K562 (cell line): ENCODE data around the gene CMIP. TPM values are rescaled to one million over a fixed set of nuclear protein-coding genes. Genes with fewer than 3 reads are reported as not detected.

Experiments
- ATAC-seq: fragments of 200-7000 bp; cut with Tn5 transposase; 3 replicates; pipeline ENCODE4 v1.9.1; 2020; ENCODE audit warnings: moderate library complexity
- BruUV-seq: library from RNA; stranded (reverse); fragments of 400-500 nt; replicated peaks from 2 replicates; lab custom pipeline; 2021; lab: Mats Ljungman, UMichigan
- CTCF ChIA-PET: fragments of 300-600 bp; formaldehyde crosslinking; extraction: SDS; loops from one replicate; lab custom pipeline; 2021; ENCODE audit warnings: low intra/inter-chr PET ratio; lab: Yijun Ruan, JAX
- POLR2A ChIA-PET: fragments of 300-600, 350-650 bp; sonication (Branson Sonifier 250); formaldehyde crosslinking; extraction: SDS; loops from one replicate; lab custom pipeline; 2021; ENCODE audit warnings: antibody characterized with exemption, inconsistent platforms; lab: Yijun Ruan, JAX
- DNase-seq, 4 experiments: peaks; one replicate each; pipeline versions ENCODE4 v3.0.0 to v3.0.0-alpha.2; 2011 to 2018; ENCODE audit warnings: low spot score in 3 of 4, mixed read lengths in 3 of 4; ENCODE audit errors: extremely low read depth in 1 of 4
- FAIRE-seq: peaks from 2 replicates; lab custom pipeline; 2011; peaks lifted over from hg19 to GRCh38; lab: Jason Lieb, UNC
- H2AFZ ChIP-seq: 2 replicates; pipeline ENCODE4 v1.6.0; 2011; ENCODE audit warnings: low read depth, low read length, control low read depth, inconsistent platforms
- H3K27ac ChIP-seq: fragments of 200-600 bp; 3 replicates; pipeline ENCODE4 v1.8.0; 2011; ENCODE audit warnings: low read depth, mild to moderate bottlenecking, control low read depth, inconsistent platforms, low read length, moderate library complexity, mixed read lengths; ENCODE audit errors: extremely low read depth
- H3K27me3 ChIP-seq, 2 experiments: fragments of 300-600 bp in 1 of 2; 2 replicates in 1 of 2; 3 replicates in 1 of 2; pipeline versions ENCODE4 v1.6.0 to v1.8.0; 2011; ENCODE audit warnings: inconsistent platforms in 2 of 2, low read length in 2 of 2, mild to moderate bottlenecking in 1 of 2, mixed read lengths in 1 of 2, moderate library complexity in 1 of 2; ENCODE audit not compliant: control insufficient read depth in 2 of 2, insufficient read depth in 2 of 2
- H3K36me3 ChIP-seq: fragments of 300-600 bp; 3 replicates; pipeline ENCODE4 v1.8.0; 2011; ENCODE audit warnings: mild to moderate bottlenecking, low read length, inconsistent platforms; ENCODE audit not compliant: control insufficient read depth, insufficient read depth
- H3K4me1 ChIP-seq, 2 experiments: fragments of 200-600 bp in 1 of 2; replicated peaks in 1 of 2; 2 replicates in 1 of 2; 3 replicates in 1 of 2; pipeline versions ENCODE4 v1.5.1 to v1.8.0; 2011; ENCODE audit warnings: inconsistent platforms in 2 of 2, low read length in 2 of 2, mild to moderate bottlenecking in 1 of 2, mixed read lengths in 1 of 2, moderate library complexity in 1 of 2; ENCODE audit not compliant: control insufficient read depth in 2 of 2, insufficient read depth in 2 of 2
- H3K4me2 ChIP-seq: 2 replicates; pipeline ENCODE4 v1.6.1; 2011; ENCODE audit warnings: low read length, control low read depth, inconsistent platforms, mixed read lengths; ENCODE audit not compliant: insufficient read depth
- H3K4me3 ChIP-seq: fragments of 200-600 bp; sonication (generic), shearing (Covaris generic); 2 replicates; pipeline ENCODE4 v1.5.1; 2016; ENCODE audit warnings: control low read depth, inconsistent platforms
- H3K79me2 ChIP-seq: fragments of 200-600 bp; 3 replicates; pipeline ENCODE4 v1.8.0; 2011; ENCODE audit warnings: low read length, inconsistent platforms; ENCODE audit not compliant: control insufficient read depth, insufficient read depth
- H3K9ac ChIP-seq, 2 experiments: 2 replicates each; pipeline versions ENCODE4 v1.6.0 to v1.6.1; 2011; ENCODE audit warnings: low read depth in 2 of 2, low read length in 2 of 2, control low read depth in 1 of 2, inconsistent platforms in 1 of 2, mild to moderate bottlenecking in 1 of 2, mixed read lengths in 1 of 2; ENCODE audit not compliant: insufficient read depth in 1 of 2
- H3K9me1 ChIP-seq: one replicate; pipeline ENCODE4 v1.6.0; 2011; ENCODE audit warnings: inconsistent platforms, mild to moderate bottlenecking, low read length, moderate library complexity; ENCODE audit not compliant: control insufficient read depth, insufficient read depth
- H3K9me3 ChIP-seq: replicated peaks from 2 replicates; pipeline ENCODE4 v1.5.1; 2011; ENCODE audit warnings: low read depth, low read length, inconsistent platforms; ENCODE audit not compliant: control insufficient read depth, insufficient read depth
- H4K20me1 ChIP-seq: replicated peaks from 2 replicates; pipeline ENCODE4 v1.6.1; 2011; ENCODE audit warnings: low read length, inconsistent platforms, mixed read lengths; ENCODE audit not compliant: control insufficient read depth, insufficient read depth
- BHLHE40 ChIP-seq: IDR thresholded peaks from 2 replicates; pipeline ENCODE4 v1.6.1; 2011; ENCODE audit warnings: low read length, improper control_type of control experiment
- ELF1 ChIP-seq: fragments of 200-800 bp; sonication (Bioruptor generic); IDR thresholded peaks from 2 replicates; pipeline ENCODE4 v1.6.1; 2016; ENCODE audit warnings: missing genetic modification characterization, missing compliant biosample characterization
- HDAC6 ChIP-seq: IDR thresholded peaks from 2 replicates; pipeline ENCODE4 v1.6.1; 2012; ENCODE audit warnings: low read depth, mild to moderate bottlenecking, control low read depth, inconsistent platforms, low read length, moderate library complexity
- MAX ChIP-seq: sonication (generic); formaldehyde crosslinking; IDR thresholded peaks from 2 replicates; pipeline ENCODE4 v1.9.0; 2022; ENCODE audit warnings: mild to moderate bottlenecking, missing genetic modification reagents
- NFYB ChIP-seq: IDR thresholded peaks from 2 replicates; pipeline ENCODE4 v1.6.1; 2011; ENCODE audit warnings: mild to moderate bottlenecking, moderate library complexity; ENCODE audit not compliant: insufficient read length; ENCODE audit errors: extremely low read depth
- NONO ChIP-seq, 2 experiments: fragments of 200-400 bp in 1 of 2; fragments of 450-650 bp in 1 of 2; formaldehyde crosslinking in 1 of 2; IDR thresholded peaks; 2 replicates each; pipeline ENCODE4 v1.6.1; 2017; ENCODE audit warnings: low read depth in 2 of 2, mild to moderate bottlenecking in 2 of 2, moderate library complexity in 2 of 2, low read length in 1 of 2
- NR2C1 ChIP-seq, 2 experiments: fragments of 450-650 bp; IDR thresholded peaks; 2 replicates each; pipeline ENCODE4 v1.6.1; 2017; ENCODE audit warnings: mild to moderate bottlenecking in 2 of 2, antibody characterized with exemption in 1 of 2, inconsistent platforms in 1 of 2, missing compliant biosample characterization in 1 of 2, missing genetic modification characterization in 1 of 2
- RAD51 ChIP-seq: fragments of 450-650 bp; IDR thresholded peaks from 2 replicates; pipeline ENCODE4 v1.7.1; 2016; ENCODE audit warnings: low read depth, mild to moderate bottlenecking, borderline replicate concordance
- TFE3 ChIP-seq: fragments of 450-650 bp; formaldehyde crosslinking; IDR thresholded peaks from 2 replicates; pipeline ENCODE4 v1.4.0; 2020; ENCODE audit warnings: mild to moderate bottlenecking, mixed read lengths
- THRB ChIP-seq: fragments of 450-650 bp; formaldehyde crosslinking; conservative IDR thresholded peaks from 2 replicates; pipeline ENCODE4 v1.4.0; 2022; ENCODE audit warnings: mild to moderate bottlenecking, missing genetic modification characterization
- WGBS: fragments of 100-300 bp; shearing (Covaris generic); methylation state at CpG from one replicate; pipeline ENCODE4 v1.1.6; 2016; ENCODE audit warnings: low coverage, mixed read lengths; ENCODE audit not compliant: insufficient coverage; ENCODE audit errors: missing lambda C conversion rate; 5-methylcytosine and 5-hydroxymethylcytosine counted together
- in situ Hi-C: fragments of 300-500 bp; cut with MboI; formaldehyde crosslinking; loops from 4 replicates; pipeline ENCODE4 v1.15.0; 2018; ENCODE audit warnings: inconsistent platforms, mixed read lengths
- intact Hi-C: fragments of 100-400 bp; cut with micrococcal nuclease; formaldehyde crosslinking; loops from 2 replicates; pipeline ENCODE4 v1.14.2; 2022
- polyA plus RNA-seq, 8 experiments: library from polyadenylated mRNA; depleted of rRNA in 4 of 8; stranded (reverse) in 5 of 8; unstranded in 3 of 8; fragments of >200 nt; fragmentation: Nextera tagmentation in 2 of 8; fragmentation: Illumina TruSeq in 1 of 8; extraction: Ambion mirVana in 2 of 8; extraction: Trizol in 1 of 8; gene quantifications; 2 replicates each; pipeline versions ENCODE4 v1.2.1 to v1.2.3, GENCODE V29; 2011 to 2014; ENCODE audit warnings: inconsistent platforms in 1 of 8, missing spikeins in 1 of 8
- total RNA-seq, 7 experiments: library from RNA; depleted of rRNA in 6 of 7; stranded (reverse); fragments of >200 nt in 6 of 7; fragmentation: Illumina TruSeq in 2 of 7; extraction: Trizol in 2 of 7; gene quantifications; 2 replicates each; pipeline versions ENCODE4 v1.2.1 to v1.2.3, GENCODE V29; 2011 to 2021; ENCODE audit warnings: low replicate concordance in 1 of 7

The CMIP gene
- total and polyA plus RNA-seq, 9 of the 15 experiments (the other 6 are each of a cell fraction or from before 2014, with no cell fraction given) = 0.94 to 82.5 (median 10.3) TPM

GRCh38 chr16:81739503-81739902 lies 294.9 kb downstream of the CMIP start:
- no peaks in the 10 kb centered on the region for H3K9me1 ChIP-seq
- TF ChIP-seq ELF1 (tag) (no peak), MAX (CRISPR knock-in tag) (no peak)
- TF ChIP-seq, all 486 proteins: peak for 0
- WGBS = 77% methylated on average over 8 of the region's 8 CpGs
- Histone ChIP-seq H3K4me2 (no peak overlapping the region), H3K27ac (no peak overlapping the region), H2AFZ (peak overlapping the region; percentile 78), H3K9me3 (no peaks in the 10 kb centered on the region), H3K4me3 (no peak overlapping the region), H4K20me1 (no peaks in the 10 kb centered on the region; the same call in 1 of the 2 replicates), H3K36me3 (no peaks in the 10 kb centered on the region), H3K27me3 (peaks cover 0 to 4% of the 10 kb centered on the region in 2 experiments; a peak in 1 of 5 replicates), H3K79me2 (no peaks in the 10 kb centered on the region), H3K9ac (no peak overlapping the region), H3K4me1 (peaks cover 18 to 19% of the 10 kb centered on the region in 2 experiments)
- no TSS peak for BruUV-seq
- intact Hi-C loops = loop anchor here (5.0 kb wide), 4 partner anchors 337 to 812 kb away; no protein-coding TSS in a partner anchor
- CTCF ChIA-PET = interaction anchor here (2.8 to 3.0 kb wide), 2 partner anchors 336 to 373 kb away, joined by 11 to 31 read pairs; no protein-coding TSS in a partner anchor
- ATAC-seq = no peak
- in situ Hi-C loops = loop anchor here (25.0 kb wide), 2 partner anchors 727 to 1202 kb away; partner anchors contain the start of genes CENPN, CMC2 and DYNLRB2
- FAIRE-seq = no peak
- POLR2A ChIA-PET = interaction anchor here (0.6 to 1.1 kb wide), 3 partner anchors 9 to 368 kb away, joined by 3 to 4 read pairs (median 4); no protein-coding TSS in a partner anchor
- no peak for DNase-seq

- Histone ChIP-seq H3K27ac (no peak overlapping the region), H3K4me3 (no peak overlapping the region), H3K4me2 (no peak overlapping the region), H3K9me1 (no peaks in the 10 kb centered on the region), H3K9ac (no peak overlapping the region), H4K20me1 (no peaks in the 10 kb centered on the region; the same call in 1 of the 2 replicates), H3K4me1 (peaks cover 21 to 22% of the 10 kb centered on the region in 2 experiments), H3K9me3 (no peaks in the 10 kb centered on the region), H2AFZ (no peak overlapping the region), H3K36me3 (no peaks in the 10 kb centered on the region), H3K27me3 (peaks cover 0 to 4% of the 10 kb centered on the region in 2 experiments; a peak in 1 of 5 replicates), H3K79me2 (no peaks in the 10 kb centered on the region)
- FAIRE-seq (no peak), DNase-seq (peak in 3 of 4 experiments; percentile 48 to 69 (median 62)), ATAC-seq (peak; percentile 74)
- intact Hi-C loops = no loop called here
- in situ Hi-C loops = loop anchor here (25.0 kb wide), 2 partner anchors 728 to 1203 kb away; partner anchors contain the start of genes CENPN, CMC2 and DYNLRB2
- BruUV-seq = no TSS peak
- POLR2A ChIA-PET = interaction anchor here (0.7 to 1.1 kb wide), 2 partner anchors 9 to 182 kb away, joined by 3 to 4 read pairs; no protein-coding TSS in a partner anchor
- WGBS = 28% methylated on average over 7 of the region's 8 CpGs
- CTCF ChIA-PET = interaction anchor here (0.6 to 3.0 kb wide), 2 partner anchors 371 to 373 kb away, joined by 5 to 31 read pairs; no protein-coding TSS in a partner anchor
- TF ChIP-seq RAD51 (peak; percentile 86), NR2C1 (IDR thresholded peaks at IDR 0.05) (peak; percentile 22; the same call in 1 of the 2 replicates), NR2C1 (tag; IDR thresholded peaks at IDR 0.05) (0 out of 2 replicates have a peak, but pooled peaks have one; percentile 28), HDAC6 (no peak), THRB (CRISPR knock-in tag) (no peak), NFYB (peak; percentile 45), BHLHE40 (peak; percentile 75), TFE3 (peak; percentile 24; the same call in 1 of the 2 replicates), NONO (IDR thresholded peaks at IDR 0.05; ENCODE audit: low read depth in 2 of 2, low read length in 1 of 2) (no peak)
Measured at GRCh38 chr16:81740169-81740568, 295.6 kb downstream of the CMIP start.
